HPDE6-E6E7 (cell line): ENCODE measurements around the gene ISL2.

Experiments
- DNase-seq: peaks from one replicate; pipeline ENCODE4 v3.0.0; 2011; ENCODE audit warnings: missing footprints; ENCODE audit errors: extremely low spot score

ISL2 gene

DNA sequence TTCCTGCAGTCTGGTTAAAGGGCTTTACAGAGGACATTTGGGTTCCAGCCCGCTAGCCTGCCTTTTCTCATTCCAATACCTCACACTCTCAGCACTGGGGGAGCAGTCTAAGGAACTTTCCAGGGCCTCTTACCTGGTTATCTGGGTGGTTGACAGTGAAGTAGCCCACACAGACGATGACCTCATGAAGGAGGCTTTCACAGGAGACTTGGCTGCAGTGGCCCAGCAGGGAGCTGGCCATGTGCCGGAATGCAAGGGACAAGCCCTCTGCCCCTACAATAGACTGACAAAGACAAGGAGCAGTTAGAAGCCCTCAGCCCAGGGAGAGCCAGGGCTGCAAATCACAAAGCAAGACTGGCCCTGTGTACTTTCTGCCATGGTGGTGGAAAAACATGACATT, 39.5 kb downstream of the ISL2 start:
- no peak for DNase-seq

GRCh38 chr15:76376816-76377215, 40.2 kb downstream of the ISL2 start:
- DNase-seq: no peak

- DNase-seq: no peak
Measured at GRCh38 chr15:76377217-76377616, 40.6 kb downstream of the ISL2 start.

GRCh38 chr15:76377751-76378150, 41.2 kb downstream of the ISL2 start:
- DNase-seq: no peak

- no peak for DNase-seq
Measured at GRCh38 chr15:76378691-76379090, 42.1 kb downstream of the ISL2 start.

GRCh38 chr15:76380249-76380648, 43.7 kb downstream of the ISL2 start:
- no peak for DNase-seq

DNA sequence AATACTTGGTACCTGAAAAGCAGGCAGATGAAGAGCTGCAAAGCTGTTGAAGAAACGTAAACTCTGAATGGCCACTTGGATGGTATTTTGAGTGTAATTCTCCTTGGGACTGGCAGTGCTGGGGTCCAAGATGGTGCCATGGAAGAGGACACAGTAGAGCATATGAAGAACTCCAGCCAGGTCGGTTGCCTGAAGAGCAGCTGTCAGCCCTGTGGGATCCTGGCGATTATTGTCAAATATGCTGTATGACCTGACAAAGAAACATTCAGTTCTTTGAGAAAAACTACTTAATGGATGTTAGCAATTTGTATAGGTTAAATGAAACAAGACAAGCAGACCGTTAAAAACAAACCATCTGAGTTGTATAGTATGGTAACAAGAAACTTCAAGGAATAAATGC, 44.8 kb downstream of the ISL2 start:
- DNase-seq: no peak

- no peak for DNase-seq
Measured at GRCh38 chr15:76382987-76383728, 46.6 kb downstream of the ISL2 start.

DNA sequence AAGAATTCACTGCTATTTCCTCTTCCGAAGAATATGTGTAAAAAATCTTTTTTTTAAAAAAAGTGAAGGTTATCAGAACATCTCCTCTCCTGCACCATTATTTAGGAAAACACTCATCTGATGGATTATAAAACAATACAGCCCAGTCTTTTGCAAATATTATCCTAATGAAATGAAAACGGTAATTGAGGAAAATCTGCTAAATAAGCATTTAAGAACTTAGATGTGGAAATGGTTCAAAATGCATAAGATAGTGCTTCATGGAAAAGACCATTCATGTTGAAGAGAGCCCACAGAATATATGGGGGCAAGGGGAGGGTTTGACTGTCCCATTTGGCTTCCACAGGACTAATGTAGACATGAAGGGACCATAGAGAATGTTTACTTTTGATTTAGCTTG, 47.8 kb downstream of the ISL2 start:
- no peak for DNase-seq

DNA sequence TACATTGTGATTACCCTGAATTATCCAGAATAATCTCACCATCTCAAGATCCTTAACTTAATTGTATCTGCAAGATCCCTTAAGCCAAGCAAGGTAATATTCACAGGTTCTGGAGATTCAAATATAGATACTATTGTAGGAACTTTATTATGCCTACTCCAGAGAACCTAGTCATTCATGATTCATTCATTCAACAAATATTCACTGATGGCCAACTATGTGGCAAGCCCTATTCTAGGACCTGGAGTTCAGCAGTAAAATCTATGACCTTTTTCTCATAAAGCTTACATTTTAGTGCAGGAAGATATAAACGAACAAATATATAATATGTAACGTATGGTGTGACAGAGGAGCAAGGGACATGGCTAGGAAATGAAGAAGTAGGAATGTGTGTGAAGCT, 49.6 kb downstream of the ISL2 start:
- no peak for DNase-seq

- DNase-seq: no peak
Measured at GRCh38 chr15:76386926-76387325, 50.4 kb downstream of the ISL2 start.

- no peak for DNase-seq
Measured at GRCh38 chr15:76390571-76390970, 54.0 kb downstream of the ISL2 start.

DNA sequence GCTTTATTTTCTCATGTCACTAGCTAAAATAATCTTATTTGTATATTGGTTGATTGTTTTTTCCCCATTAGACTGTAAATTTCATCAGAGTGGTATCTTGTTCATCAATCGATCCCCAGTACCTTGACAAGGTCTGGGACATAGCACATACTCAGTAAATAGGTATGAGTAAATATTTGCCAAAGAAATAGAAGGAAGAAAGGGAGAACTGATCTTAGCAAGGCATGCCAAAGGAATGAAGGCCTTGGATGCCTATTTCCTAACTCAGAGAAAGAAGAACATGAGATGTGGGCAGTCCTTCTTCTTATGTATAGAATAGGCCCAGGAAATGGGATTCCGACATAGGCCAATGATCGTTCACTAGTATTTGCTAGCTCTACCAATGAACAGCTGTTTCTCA, 54.7 kb downstream of the ISL2 start:
- no peak for DNase-seq

GRCh38 chr15:76391847-76392246, 55.3 kb downstream of the ISL2 start:
- no peak for DNase-seq
